Skeletal muscle satellite cell (primary cell): ENCODE results near the gene PHF11.
"Not testable (repeated sequence)": the region's sequence is repeated elsewhere in the genome, so short reads cannot be mapped to it uniquely, and the experiment has no call there.

Source experiments
- H3K27me3 ChIP-seq: 2 replicates; pipeline ENCODE4 v1.7.0; 2013; ENCODE audit warnings: low read length; ENCODE audit not compliant: control insufficient read depth, insufficient read depth
- H3K36me3 ChIP-seq: 2 replicates; pipeline ENCODE4 v1.7.0; 2013; ENCODE audit warnings: mild to moderate bottlenecking, control low read depth, low read length; ENCODE audit not compliant: insufficient read depth
- H3K4me1 ChIP-seq: 2 replicates; pipeline ENCODE4 v1.7.0; 2013; ENCODE audit warnings: low read length; ENCODE audit not compliant: control insufficient read depth, insufficient read depth
- H3K4me2 ChIP-seq: 2 replicates; pipeline ENCODE4 v1.7.0; 2013; ENCODE audit warnings: mild to moderate bottlenecking, low read length
- H3K4me3 ChIP-seq: 2 replicates; pipeline ENCODE4 v1.7.0; 2013; ENCODE audit warnings: low read length
- H3K9ac ChIP-seq: 2 replicates; pipeline ENCODE4 v1.7.0; 2013; ENCODE audit warnings: mild to moderate bottlenecking, low read depth, low read length, moderate library complexity
- H3K9me3 ChIP-seq: replicated peaks from 2 replicates; pipeline ENCODE4 v1.7.0; 2013; ENCODE audit warnings: mild to moderate bottlenecking, control low read depth, low read length

PHF11 gene

DNA sequence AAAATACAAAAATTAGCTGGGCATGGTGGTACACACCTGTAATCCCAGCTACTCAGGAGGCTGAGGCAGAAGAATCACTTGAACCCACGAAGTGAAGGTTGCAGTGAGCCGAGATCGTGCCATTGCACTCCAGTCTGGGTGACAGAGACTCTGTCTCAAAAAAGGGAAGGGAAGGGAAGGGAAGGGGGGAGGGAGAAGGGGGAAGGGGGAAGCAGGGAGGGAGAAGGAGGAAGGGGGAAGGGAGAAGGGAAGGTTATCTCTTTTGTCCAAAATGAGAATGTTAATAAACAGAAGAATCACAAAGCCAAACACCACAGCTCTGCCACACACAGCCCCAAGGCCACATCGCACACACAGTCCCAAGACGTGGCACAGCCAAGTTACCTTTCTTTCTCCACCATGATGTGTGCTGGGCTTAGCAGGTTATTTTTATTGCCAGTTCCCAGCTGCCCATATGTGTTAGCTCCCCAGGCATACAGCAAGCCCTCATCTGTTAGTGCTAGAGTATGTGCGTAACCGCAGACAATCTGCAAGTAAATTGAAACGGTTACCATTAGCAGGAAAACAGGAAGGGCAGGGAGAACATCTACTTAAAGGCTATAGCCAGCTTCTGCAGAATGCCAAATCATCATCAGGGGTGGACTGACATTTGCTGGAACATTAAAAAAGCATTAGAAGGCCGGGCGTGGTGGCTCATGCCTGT is 55.3 kb downstream of the PHF11 start:
- Histone ChIP-seq H3K27me3 (no peaks in the 10 kb centered on the region), H3K4me3 (no peak overlapping the region), H3K9me3 (no peaks in the 10 kb centered on the region), H3K36me3 (peaks cover 42% of the 10 kb centered on the region), H3K9ac (no peak overlapping the region), H3K4me1 (no peaks in the 10 kb centered on the region), H3K4me2 (no peak overlapping the region)

DNA sequence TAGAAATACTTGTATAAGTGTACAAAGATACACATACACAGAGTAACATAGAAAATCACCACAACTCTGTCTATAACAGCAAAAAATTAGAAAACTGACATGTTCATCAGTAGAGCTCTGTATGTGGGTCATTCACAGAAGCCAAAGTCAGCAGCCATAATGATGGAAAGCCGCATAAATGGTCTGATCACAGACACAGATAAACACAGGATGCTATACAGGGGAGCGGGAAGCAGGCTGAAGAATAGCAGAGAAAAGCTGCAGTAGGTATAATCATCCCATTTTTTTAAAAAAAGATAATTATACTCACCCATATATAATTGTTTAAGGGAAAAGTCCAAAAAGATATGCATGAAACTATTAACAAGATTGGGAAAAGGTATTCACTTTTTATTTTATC is 58.1 kb downstream of the PHF11 start:
- Histone ChIP-seq H3K9me3 (no peaks in the 10 kb centered on the region), H3K36me3 (peaks cover 49% of the 10 kb centered on the region), H3K9ac (no peak overlapping the region), H3K27me3 (no peaks in the 10 kb centered on the region), H3K4me1 (no peaks in the 10 kb centered on the region), H3K4me3 (no peak overlapping the region), H3K4me2 (no peak overlapping the region)

DNA sequence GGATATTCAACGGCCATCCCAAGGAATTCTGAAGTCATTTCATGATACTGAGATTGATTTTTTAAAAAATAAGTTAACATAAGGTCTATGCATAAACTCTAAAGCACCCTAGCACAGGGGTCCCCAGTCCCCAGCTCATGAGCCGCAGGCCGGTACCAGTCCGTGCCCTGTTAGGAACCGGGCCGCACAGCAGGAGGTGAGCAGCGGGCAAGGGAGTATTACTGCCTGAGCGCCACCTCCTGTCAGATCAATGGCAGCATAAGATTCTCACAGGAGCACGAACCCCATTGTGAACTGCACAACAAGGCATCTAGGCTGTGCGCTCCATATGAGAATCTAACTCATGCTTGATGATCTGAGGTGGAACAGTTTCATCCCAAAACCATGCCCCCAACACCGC is 58.6 kb downstream of the PHF11 start:
- no peaks in the 10 kb centered on the region for H3K4me1 ChIP-seq
- H3K27me3 ChIP-seq = no peaks in the 10 kb centered on the region
- no peaks in the 10 kb centered on the region for H3K9me3 ChIP-seq
- no peak overlapping the region for H3K4me2 ChIP-seq
- no peak overlapping the region for H3K4me3 ChIP-seq
- H3K36me3 ChIP-seq = peaks cover 53% of the 10 kb centered on the region
- H3K9ac ChIP-seq = no peak overlapping the region

DNA sequence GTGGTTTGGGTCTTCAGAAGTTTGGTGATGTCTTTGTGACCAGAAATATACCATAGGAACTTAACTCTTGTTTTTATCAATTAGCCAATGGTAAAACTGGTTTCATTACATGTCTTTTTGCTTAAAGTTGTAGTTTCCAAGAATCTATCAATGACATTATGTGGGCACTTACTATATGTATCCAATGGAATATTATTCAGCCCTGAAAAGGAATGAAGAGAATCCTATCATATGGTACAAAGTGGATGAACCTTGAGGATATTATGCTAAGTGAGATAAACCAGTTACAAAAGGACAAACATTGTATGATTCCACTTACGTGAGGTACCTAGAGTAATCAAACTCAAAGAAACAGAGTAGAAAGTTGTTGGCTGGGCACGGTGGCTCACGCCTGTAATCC is 63.3 kb downstream of the PHF11 start:
- Histone ChIP-seq H3K9ac (no peak overlapping the region), H3K9me3 (no peaks in the 10 kb centered on the region), H3K36me3 (peaks cover 35% of the 10 kb centered on the region), H3K27me3 (no peaks in the 10 kb centered on the region), H3K4me1 (no peaks in the 10 kb centered on the region), H3K4me2 (no peak overlapping the region), H3K4me3 (no peak overlapping the region)

DNA sequence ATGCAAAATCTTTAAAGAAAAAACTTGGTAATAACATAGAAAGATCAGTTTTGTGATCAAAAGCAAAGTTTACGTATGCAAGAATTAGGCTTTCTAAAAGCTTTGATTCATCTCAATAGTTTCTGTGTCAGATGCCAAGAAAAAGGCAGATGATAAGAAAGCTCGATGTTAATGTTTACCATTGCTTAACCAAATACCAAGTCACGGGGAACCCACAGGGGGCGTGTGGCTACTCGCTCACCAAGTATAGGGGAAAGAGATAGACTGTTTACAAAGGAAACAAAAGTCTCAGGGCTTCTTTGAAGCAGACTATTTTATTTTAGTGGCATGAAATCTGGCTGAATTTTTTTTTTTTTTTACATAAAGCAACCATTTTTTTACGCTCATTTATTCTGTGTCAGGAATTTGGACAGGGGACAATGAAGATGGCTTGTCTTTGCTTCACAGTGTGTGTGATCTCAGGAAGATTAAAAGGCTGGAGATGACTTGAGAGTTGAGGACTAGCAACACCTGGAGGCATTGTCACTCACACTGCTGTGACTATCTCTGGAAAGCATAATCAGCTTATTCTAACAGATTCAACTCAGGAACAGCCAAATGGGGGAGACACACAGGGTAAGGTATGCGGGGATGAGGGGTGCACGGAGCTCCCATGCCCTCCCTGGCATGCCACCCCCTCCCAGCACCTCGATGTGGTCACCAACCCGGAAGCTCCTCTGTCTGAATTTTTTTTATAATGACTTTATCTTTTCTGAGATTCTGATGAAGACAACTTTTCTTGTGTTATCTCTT is 64.7 kb downstream of the PHF11 start:
- Histone ChIP-seq H3K4me2 (no peak overlapping the region), H3K36me3 (peaks cover 32% of the 10 kb centered on the region), H3K9ac (no peak overlapping the region), H3K4me3 (no peak overlapping the region), H3K27me3 (no peaks in the 10 kb centered on the region), H3K9me3 (no peaks in the 10 kb centered on the region), H3K4me1 (no peaks in the 10 kb centered on the region)

DNA sequence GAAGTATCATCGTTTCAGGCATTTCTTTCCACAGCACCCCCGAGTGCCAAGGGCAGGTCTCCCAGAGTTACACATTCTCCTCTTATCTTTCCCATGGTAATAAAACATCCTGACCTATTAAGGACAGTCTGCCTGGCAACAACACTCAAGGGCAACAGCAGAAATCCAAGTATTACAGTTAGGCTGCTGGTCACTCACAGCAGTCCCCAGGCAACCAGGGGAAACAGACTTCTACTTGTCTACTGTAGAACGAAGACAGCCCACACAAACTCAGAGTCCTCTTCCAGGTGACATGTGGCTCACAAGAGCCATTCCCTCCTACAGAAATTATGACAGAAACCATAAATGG is 65.3 kb downstream of the PHF11 start:
- H3K9me3 ChIP-seq = no peaks in the 10 kb centered on the region
- H3K4me3 ChIP-seq = no peak overlapping the region
- H3K4me1 ChIP-seq = no peaks in the 10 kb centered on the region
- H3K4me2 ChIP-seq = no peak overlapping the region
- peaks cover 31% of the 10 kb centered on the region for H3K36me3 ChIP-seq
- H3K27me3 ChIP-seq = no peaks in the 10 kb centered on the region
- H3K9ac ChIP-seq = no peak overlapping the region

DNA sequence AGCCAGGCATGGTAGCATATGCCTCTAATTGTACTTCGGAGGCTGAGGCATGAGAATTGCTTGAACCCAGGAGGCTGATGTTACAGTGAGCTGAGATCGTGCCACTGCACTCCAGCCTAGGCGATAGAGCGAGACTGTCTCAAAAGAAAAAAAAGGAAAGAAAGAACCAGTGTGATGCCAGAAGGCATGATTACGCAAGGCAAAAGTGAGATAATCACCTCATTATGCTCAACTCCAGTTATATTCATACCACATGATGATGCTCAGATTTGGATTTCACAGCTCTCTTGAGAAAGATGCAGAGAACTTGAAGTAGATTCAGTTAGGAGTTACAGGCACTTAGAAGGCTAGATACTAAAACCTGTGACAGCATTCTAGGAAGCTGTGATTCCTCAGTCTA is 67.8 kb downstream of the PHF11 start:
- Histone ChIP-seq H3K4me2 (no peak overlapping the region), H3K9me3 (no peaks in the 10 kb centered on the region), H3K9ac (no peak overlapping the region), H3K36me3 (peaks cover 28% of the 10 kb centered on the region), H3K27me3 (no peaks in the 10 kb centered on the region), H3K4me3 (no peak overlapping the region), H3K4me1 (no peaks in the 10 kb centered on the region)

DNA sequence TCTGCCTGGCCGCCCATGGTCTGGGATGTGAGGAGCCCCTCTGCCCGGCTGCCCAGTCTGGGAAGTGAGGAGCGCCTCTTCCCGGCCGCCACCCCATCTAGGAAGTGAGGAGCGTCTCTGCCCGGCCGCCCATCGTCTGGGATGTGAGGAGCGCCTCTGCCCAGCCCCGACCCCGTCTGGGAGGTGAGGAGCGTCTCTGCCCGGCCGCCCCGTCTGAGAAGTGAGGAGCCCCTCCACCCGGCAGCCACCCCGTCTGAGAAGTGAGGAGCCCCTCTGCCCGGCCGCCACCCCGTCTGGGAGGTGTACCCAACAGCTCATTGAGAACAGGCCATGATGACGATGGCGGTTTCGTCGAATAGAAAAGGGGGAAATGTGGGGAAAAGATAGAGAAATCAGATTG is 69.7 kb downstream of the PHF11 start:
- not testable (repeated sequence) for H3K9me3 ChIP-seq, H3K4me3 ChIP-seq, H3K27me3 ChIP-seq, H3K4me1 ChIP-seq, H3K4me2 ChIP-seq, H3K9ac ChIP-seq
- H3K36me3 ChIP-seq = peaks cover 14% of the 10 kb centered on the region

DNA sequence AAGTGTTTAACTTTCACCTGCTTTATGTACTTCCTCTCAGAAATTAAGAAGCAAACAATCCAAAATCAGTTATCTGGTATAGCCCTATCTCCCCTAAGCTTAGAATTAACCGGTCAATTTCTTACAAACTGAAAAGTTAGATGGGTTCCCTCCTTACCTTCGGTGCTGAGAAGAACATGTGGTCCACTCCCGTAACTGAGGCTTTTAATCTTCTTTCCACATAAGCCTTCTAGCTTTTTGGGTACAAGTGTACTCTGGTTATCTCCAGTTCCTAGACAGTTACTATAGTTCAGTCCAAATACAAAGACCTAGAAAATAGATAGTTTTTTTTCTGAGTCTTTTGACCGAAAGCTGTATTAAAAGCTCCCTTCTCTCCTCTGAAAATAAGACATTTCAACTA is 70.7 kb downstream of the PHF11 start:
- Histone ChIP-seq H3K4me1 (peaks cover 4% of the 10 kb centered on the region), H3K9ac (no peak overlapping the region), H3K36me3 (peaks cover 10% of the 10 kb centered on the region), H3K9me3 (no peaks in the 10 kb centered on the region), H3K4me3 (no peak overlapping the region), H3K27me3 (no peaks in the 10 kb centered on the region), H3K4me2 (no peak overlapping the region)

DNA sequence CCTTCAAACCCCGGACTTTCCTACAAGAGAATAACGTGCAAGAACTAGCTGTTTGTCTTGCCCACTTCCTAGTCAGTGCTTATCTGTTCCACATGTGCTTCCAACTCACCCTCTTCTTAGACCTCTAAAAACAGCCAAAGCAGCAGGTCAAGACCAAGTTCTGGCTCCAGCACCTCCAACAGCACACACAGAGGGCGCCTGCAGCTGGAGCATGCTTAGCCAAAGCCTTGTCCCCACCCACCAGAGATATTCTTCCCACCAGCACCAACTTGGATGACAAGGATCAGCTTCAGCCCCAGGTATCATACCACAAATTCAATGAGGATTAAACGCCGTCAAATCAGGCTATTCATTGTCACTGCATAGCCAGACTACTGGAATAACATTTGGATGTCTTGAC is 71.7 kb downstream of the PHF11 start:
- Histone ChIP-seq H3K9ac (no peak overlapping the region), H3K9me3 (no peaks in the 10 kb centered on the region), H3K4me3 (no peak overlapping the region), H3K27me3 (no peaks in the 10 kb centered on the region), H3K4me2 (no peak overlapping the region), H3K4me1 (peaks cover 4% of the 10 kb centered on the region), H3K36me3 (peaks cover 10% of the 10 kb centered on the region)

DNA sequence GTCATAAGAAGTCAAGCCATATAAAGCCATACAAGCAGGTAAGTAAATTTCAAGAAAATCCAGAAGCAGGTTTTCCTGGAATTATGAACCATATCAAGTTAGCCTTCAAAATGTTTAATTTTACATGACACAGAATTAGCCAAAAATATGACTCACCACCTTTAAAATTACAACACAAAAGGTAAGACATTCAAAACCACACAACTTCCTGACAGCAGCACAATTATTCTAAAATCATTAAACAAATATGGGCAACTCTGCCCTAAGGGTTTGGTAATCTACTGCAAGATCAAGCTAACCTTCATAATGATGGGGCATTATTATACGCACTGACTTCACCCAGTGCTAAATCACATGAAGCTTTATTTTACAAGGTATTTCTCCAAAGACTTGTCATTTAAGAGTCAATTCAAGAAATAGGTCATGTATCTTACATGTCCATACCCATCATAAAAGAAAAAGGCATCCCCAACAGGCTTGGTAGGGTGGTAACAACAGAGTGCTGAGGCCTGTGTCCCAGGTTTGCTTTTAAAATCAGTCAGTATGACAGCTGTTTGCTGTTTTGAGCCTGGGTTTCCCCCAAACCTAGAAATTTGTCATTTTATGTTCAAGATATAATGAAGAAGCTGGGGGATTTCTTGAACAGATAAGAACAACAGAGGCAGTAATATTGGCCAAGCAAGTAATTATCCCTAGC is 74.4 kb downstream of the PHF11 start:
- Histone ChIP-seq H3K9ac (no peak overlapping the region), H3K36me3 (peaks cover 10% of the 10 kb centered on the region), H3K27me3 (no peaks in the 10 kb centered on the region), H3K4me3 (no peak overlapping the region), H3K4me1 (peaks cover 4% of the 10 kb centered on the region), H3K9me3 (no peaks in the 10 kb centered on the region), H3K4me2 (no peak overlapping the region)
